Effector CD4-positive, alpha-beta T cell (primary cell): ENCODE data around the gene ERBB4.

ENCODE experiments used
- DNase-seq: peaks from one replicate; pipeline ENCODE4 v3.0.0-alpha.2; 2020

The ERBB4 gene

DNA sequence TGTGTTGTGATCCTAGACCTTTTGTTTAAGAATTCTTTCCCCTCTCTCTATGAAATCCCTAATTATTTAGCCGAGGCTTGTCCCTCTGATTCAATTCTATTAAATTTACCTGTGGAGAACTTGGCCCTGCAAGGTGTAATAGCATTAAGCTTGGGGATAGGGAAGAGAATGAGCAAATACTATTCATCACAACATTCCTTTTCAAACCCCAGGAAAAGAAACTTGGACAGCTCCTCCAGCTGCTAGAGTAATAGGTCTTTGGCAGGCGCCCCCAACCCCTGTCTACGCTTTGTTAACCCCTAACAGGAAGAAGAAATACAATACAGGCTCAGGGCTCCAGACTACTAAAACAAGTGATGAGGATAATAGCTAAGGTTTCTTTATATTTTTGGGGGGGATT lies 1025.2 kb downstream of the ERBB4 start:
- no peak for DNase-seq

GRCh38 chr2:211512806-211513205 lies 1025.8 kb downstream of the ERBB4 start:
- DNase-seq = no peak

- DNase-seq = no peak
Observed at GRCh38 chr2:211503856-211504255, 1034.7 kb downstream of the ERBB4 start.

DNA sequence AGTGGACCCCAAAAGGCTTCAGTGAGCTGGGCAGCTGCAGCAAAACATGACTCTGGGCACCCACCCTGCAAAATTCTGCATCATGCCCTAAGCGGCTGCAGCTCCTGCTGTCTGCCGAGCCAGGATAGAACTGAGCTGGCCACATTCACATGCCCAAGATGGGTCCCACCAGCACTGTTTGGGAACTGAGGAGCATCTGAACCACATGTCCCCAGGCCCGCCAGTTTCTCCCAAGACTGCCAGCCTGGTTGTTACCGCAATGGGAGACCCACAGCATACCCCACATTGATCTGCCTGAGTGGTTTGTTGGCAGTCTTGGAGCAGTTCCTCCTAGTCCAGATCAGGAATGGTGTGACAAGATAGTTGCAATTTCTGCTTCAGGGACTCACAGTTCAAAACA lies 1035.4 kb downstream of the ERBB4 start:
- DNase-seq = no peak

- DNase-seq = no peak
Observed at GRCh38 chr2:211498551-211499205, 1039.9 kb downstream of the ERBB4 start.

GRCh38 chr2:211495339-211495738 lies 1043.3 kb downstream of the ERBB4 start:
- no peak for DNase-seq

DNA sequence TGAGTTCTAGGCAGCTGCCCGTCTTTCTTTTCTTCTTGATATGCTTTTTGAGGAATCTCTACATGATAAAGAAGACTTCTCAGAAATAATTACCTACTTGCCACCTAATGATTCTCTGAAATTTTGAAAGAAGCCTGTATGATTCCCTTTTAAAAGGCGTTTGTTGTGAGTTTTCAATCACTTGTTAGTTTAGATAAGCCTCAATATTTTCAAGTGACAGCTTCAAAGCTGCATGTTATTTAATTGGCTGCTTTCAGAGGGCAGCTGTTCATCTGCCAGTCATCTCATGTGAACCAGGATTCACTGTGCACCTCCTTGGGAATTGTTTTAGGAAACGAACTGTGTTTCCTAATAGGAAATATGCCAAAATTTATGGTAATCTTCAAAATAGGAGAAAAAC lies 1044.1 kb downstream of the ERBB4 start:
- no peak for DNase-seq

- no peak for DNase-seq
Observed at GRCh38 chr2:211494085-211494484, 1044.5 kb downstream of the ERBB4 start.

DNA sequence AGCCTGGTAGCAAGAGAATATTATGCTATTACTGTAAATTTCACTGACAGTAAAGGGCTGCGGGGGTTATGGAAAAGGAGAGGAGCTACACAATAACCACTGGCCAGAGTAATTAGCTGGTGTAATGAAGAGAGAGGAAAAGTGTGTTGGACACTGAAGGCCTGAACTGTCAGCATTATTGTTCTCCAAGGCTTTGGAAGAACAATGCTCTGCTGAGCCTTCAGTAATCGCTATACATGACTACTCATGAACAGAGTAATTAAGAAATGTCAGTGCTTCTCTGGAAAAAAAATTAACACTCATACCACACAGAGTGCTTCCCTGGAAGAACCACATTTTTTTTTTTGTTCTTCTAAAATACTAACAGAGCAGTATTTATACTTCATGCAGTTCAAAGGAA lies 1050.9 kb downstream of the ERBB4 start:
- DNase-seq = no peak

- no peak for DNase-seq
Observed at GRCh38 chr2:211479536-211480150, 1059.0 kb downstream of the ERBB4 start.

GRCh38 chr2:211477537-211478275 lies 1060.9 kb downstream of the ERBB4 start:
- DNase-seq = no peak

DNA sequence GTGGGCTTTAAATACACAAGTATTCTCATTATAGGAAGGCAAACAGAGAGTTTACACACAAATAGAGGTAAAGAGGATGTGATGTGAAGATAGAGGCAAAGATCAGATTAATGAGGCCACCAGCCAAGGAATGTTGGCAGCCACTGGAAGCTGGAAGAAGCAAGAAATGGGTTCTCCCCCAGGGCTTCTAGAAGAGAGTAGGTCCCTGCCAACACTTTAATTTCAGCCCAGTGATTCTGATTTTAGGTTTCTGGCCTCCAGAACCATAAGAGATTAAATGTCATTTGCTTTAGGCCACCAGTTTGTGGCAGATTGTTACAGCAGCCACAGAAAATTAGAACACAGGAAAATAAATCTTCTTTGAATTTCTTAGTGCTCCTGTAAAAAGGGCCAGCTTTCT lies 1065.5 kb downstream of the ERBB4 start:
- DNase-seq = no peak

GRCh38 chr2:211469664-211470059 lies 1068.9 kb downstream of the ERBB4 start:
- no peak for DNase-seq

GRCh38 chr2:211468877-211469663 lies 1069.5 kb downstream of the ERBB4 start:
- no peak for DNase-seq

DNA sequence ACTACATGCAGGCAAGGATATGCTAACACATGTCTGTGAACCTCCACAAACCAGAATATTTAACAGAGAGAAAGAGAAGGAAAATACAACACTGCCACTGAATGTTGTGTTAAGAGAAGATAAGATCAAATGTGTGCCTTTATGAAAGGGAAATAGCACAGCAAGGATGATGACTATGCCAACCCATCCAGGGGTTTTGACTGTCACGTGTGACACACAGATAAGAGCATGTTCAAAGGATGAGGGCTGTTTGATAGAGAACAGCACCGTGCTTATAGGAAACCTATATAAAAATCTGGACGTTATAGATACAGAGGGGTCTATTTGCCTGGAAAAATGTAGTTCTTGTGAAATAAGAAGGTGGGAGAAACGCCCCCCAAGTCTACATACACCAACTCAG lies 1070.4 kb downstream of the ERBB4 start:
- DNase-seq = no peak

DNA sequence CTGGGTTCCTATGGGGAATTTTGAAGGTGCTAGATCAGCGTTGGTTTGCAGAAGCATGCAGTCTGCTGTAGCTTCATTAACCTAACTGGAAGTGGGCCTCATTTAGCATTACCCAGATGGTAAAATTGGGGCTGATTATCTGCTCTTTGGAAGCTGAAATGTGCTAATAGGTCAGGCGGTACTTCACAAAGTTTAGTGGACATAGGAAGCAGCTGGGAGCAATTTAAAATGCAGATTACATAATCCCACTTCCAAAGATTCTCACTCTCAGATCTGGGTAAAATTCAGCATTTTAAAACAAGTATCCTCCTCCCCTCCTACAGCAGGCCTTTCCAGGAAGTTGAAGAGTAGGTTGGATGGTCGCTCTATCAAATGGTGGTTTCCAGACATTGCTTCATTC lies 1075.2 kb downstream of the ERBB4 start:
- no peak for DNase-seq

DNA sequence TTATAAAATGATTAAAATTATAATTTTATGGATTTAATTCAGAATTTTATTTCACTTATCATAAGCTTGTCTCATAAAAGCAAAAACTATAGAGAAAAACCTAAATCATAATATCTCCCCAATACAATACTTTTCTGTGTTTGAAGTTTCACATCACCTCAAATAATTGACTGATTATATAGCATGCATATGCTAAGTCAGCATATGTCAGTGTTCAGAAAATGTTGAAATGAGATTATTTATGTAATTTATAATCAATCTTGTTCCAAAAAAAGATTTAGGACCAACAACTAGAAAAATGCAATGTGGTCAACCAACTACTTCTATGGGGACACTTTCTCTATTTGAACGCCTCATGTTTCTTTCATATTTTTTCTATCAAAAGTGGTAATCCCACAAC lies 1079.6 kb downstream of the ERBB4 start:
- DNase-seq = no peak

DNA sequence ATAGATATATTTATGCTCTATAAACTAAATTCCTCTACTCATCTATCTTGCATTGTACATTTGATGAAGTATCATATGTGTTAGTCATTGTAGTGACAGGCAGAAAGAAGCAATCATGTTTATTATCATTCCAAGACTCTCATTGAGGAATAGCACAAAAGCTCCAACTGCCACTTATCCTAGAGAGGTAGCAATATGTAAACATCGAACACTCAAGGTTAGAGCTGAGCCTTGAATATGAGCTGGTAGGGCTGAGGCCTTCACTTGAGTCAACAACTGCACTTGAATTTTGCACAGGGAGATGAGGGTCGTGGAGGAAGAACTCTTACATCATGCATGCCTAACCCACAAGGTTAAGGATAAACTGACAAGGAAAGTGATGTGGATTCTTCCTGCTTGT lies 1081.3 kb downstream of the ERBB4 start:
- DNase-seq = no peak

DNA sequence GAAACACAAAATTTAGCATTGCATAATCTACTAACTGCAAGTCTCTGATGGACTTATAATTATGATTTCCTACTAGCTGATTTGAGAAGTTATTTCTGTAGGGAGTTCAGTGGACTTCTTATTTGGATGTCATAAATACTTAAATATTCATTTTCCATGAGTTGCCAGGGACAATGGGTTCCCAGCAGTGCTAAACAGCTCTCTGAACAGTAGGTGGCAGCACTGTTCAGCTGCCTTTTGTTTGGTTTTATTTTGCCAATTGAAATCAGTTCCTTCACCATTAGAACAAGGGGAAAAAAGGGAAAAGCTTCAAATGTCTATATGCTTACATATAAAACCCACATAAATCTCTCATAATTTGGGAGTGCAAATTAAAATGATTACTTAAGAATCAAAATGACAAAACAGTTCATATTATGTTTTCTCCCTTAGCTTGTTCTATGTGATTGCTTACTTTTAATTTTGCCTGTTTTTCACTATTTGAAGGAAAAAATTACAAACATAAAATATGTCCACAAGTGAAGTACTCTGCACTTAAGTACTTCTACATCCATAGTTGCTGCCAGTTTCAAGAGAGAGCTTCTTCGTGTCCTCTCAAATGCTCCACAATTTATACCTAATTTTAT lies 1083.3 kb downstream of the ERBB4 start:
- DNase-seq = no peak

GRCh38 chr2:211454679-211455078 lies 1083.9 kb downstream of the ERBB4 start:
- DNase-seq = no peak

DNA sequence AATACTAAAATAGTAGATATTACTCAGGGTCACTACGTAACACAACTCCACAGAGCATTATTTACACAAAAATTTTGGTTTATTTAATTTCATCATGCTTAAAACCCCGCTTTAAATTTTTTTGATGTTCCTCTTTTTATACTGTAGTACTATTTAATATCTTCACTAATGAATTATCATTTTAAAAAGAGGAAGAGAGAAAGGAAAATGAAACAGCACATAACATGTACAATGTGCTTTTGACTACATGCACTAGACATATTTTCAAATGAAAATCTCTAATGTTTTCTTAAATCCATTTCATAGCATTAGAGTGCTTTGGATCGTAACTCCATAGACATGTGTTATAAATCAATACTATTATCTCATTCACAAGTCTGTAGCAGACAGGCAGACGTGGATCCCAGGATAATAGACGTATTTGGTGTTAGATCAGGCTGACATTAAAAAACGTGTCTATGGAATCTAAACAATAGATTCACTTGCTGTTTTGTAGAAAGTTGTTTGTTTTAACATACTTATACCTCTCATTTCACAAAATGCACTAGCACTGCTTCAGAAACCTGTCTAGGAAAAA lies 1085.2 kb downstream of the ERBB4 start:
- DNase-seq = no peak

GRCh38 chr2:211451642-211452041 lies 1087.0 kb downstream of the ERBB4 start:
- no peak for DNase-seq

DNA sequence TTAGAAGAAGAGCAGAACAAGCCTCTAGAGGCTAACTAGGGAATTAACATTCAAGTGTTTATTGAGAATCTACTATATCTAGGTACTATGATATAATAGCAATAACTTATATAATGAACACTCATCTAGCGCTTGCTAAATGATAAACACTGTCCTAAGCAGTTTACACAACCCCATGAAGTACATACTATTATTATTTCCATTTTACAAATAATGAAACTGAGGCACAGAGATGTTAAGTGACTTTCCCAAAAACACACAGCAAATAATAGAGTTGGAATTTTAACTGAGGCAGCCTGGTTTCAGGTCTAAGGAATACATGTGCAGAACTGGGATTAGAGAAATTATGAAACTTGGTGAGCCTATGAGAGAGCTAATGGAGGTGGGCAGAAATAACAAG lies 1088.8 kb downstream of the ERBB4 start:
- no peak for DNase-seq
